Activated T-helper 9 cell treated with anti-CD3 and anti-CD28 coated beads, Interleukin-2, amount 50 U/mL, for 16 hours (primary cell): ENCODE results near the gene DVL2.

ENCODE experiments used
- DNase-seq: peaks from one replicate; pipeline ENCODE4 v3.0.0-alpha.2; 2020; ENCODE audit warnings: low read depth

The DVL2 gene

GRCh38 chr17:7237761-7238419, 3.6 kb upstream of the DVL2 start:
- DNase-seq = peak; percentile 79

GRCh38 chr17:7237266-7237760, 3.0 kb upstream of the DVL2 start:
- no peak for DNase-seq

GRCh38 chr17:7236808-7237207, 2.5 kb upstream of the DVL2 start:
- no peak for DNase-seq

- DNase-seq = no peak
Observed at GRCh38 chr17:7235693-7236665, 1.7 kb upstream of the DVL2 start.

GRCh38 chr17:7233701-7234082, 625 bp downstream of the DVL2 start:
- no peak for DNase-seq

- no peak for DNase-seq
Observed at GRCh38 chr17:7232114-7232513, 2.2 kb downstream of the DVL2 start.

- DNase-seq = no peak
Observed at GRCh38 chr17:7229504-7229903, 4.8 kb downstream of the DVL2 start.

GRCh38 chr17:7228920-7229319, 5.4 kb downstream of the DVL2 start:
- DNase-seq = no peak

GRCh38 chr17:7226721-7227710, 7.3 kb downstream of the DVL2 start:
- DNase-seq = no peak

GRCh38 chr17:7225711-7226331, 8.5 kb downstream of the DVL2 start:
- DNase-seq = no peak

- no peak for DNase-seq
Observed at GRCh38 chr17:7224661-7225111, 9.6 kb downstream of the DVL2 start.

- no peak for DNase-seq
Observed at GRCh38 chr17:7224110-7224509, 10.2 kb downstream of the DVL2 start.

- DNase-seq = no peak
Observed at GRCh38 chr17:7223375-7223774, 10.9 kb downstream of the DVL2 start.

GRCh38 chr17:7222972-7223292, 11.4 kb downstream of the DVL2 start:
- DNase-seq = no peak

- no peak for DNase-seq
Observed at GRCh38 chr17:7222093-7222971, 12.0 kb downstream of the DVL2 start.

GRCh38 chr17:7221278-7222092, 12.8 kb downstream of the DVL2 start:
- no peak for DNase-seq

- peak; percentile 38 for DNase-seq
Observed at GRCh38 chr17:7220593-7221277, 13.6 kb downstream of the DVL2 start.

- DNase-seq = peak; percentile 71
Observed at GRCh38 chr17:7219812-7220592, 14.3 kb downstream of the DVL2 start, which contains the start of the genes ACADVL and DLG4. ACADVL (plus strand) TSS chr17:7219938; CDS start chr17:7219985, 47 bp downstream. DLG4 (minus strand) TSS chr17:7219836.
